Panc1 (cell line): Measurements from ENCODE around the gene CKLF. TPM values are rescaled to one million over a fixed set of nuclear protein-coding genes. Genes with fewer than 3 reads are reported as not detected.

Experiments
- ATAC-seq: fragments of 200-7000 bp; cut with Tn5 transposase; 2 replicates; pipeline ENCODE4 v1.9.1; 2020; ENCODE audit warnings: mild to moderate bottlenecking, moderate library complexity
- BruUV-seq: library from RNA; stranded (reverse); fragments of 400-500 nt; replicated peaks from 2 replicates; lab custom pipeline; 2021; lab: Mats Ljungman, UMichigan
- CTCF ChIA-PET: fragments of 300-600 bp; sonication (Branson Sonifier 250); formaldehyde crosslinking; loops from one replicate; lab custom pipeline; 2022; ENCODE audit warnings: antibody characterized with exemption; lab: Charles Lee
- POLR2A ChIA-PET: fragments of 300-600 bp; sonication (Branson Sonifier 250); formaldehyde crosslinking; loops from one replicate; lab custom pipeline; 2022; ENCODE audit warnings: antibody characterized with exemption; lab: Charles Lee
- DNase-seq: peaks from one replicate; pipeline ENCODE4 v3.0.0-alpha.2; 2010; ENCODE audit warnings: low read depth, low spot score
- H3K27ac ChIP-seq: 2 replicates; pipeline ENCODE4 v1.5.1; 2011; ENCODE audit warnings: mild to moderate bottlenecking, low read length, inconsistent platforms
- H3K27me3 ChIP-seq: fragments of 200-500 bp; sonication (Bioruptor generic); 2 replicates; pipeline ENCODE4 v1.6.0; 2014; ENCODE audit warnings: low read length, inconsistent platforms; ENCODE audit not compliant: control insufficient read depth, insufficient read depth
- H3K36me3 ChIP-seq: fragments of 200-500 bp; sonication (Bioruptor generic); 2 replicates; pipeline ENCODE4 v1.5.1; 2014; ENCODE audit warnings: inconsistent platforms, mild to moderate bottlenecking, low read length, moderate library complexity; ENCODE audit not compliant: control insufficient read depth, insufficient read depth
- H3K4me1 ChIP-seq: 2 replicates; pipeline ENCODE4 v1.5.1; 2011; ENCODE audit warnings: inconsistent platforms, mild to moderate bottlenecking, low read length, moderate library complexity; ENCODE audit not compliant: control insufficient read depth, insufficient read depth
- H3K4me3 ChIP-seq, 2 experiments: 2 replicates each; pipeline ENCODE4 v1.5.1; 2011 to 2012; ENCODE audit warnings: low read depth in 2 of 2, low read length in 2 of 2, mild to moderate bottlenecking in 2 of 2, inconsistent platforms in 1 of 2, moderate library complexity in 1 of 2
- H3K9me3 ChIP-seq: fragments of 200-500 bp; sonication (Bioruptor generic); 2 replicates; pipeline ENCODE4 v1.5.1; 2014; ENCODE audit warnings: low read depth, mild to moderate bottlenecking, inconsistent platforms, low read length, moderate library complexity; ENCODE audit not compliant: control insufficient read depth, insufficient read depth
- POLR2AphosphoS5 ChIP-seq: IDR thresholded peaks from 2 replicates; pipeline ENCODE4 v1.6.1; 2012; ENCODE audit warnings: mild to moderate bottlenecking, low read depth, low read length, moderate library complexity
- SIN3A ChIP-seq: IDR thresholded peaks from 2 replicates; pipeline ENCODE4 v1.6.1; 2012; ENCODE audit warnings: low read depth, mild to moderate bottlenecking, low read length, moderate library complexity, borderline replicate concordance; ENCODE audit not compliant: insufficient read depth
- TCF7L2 ChIP-seq: IDR thresholded peaks from 2 replicates; pipeline ENCODE4 v1.6.1; 2011; ENCODE audit warnings: mild to moderate bottlenecking, low read depth, low read length, inconsistent platforms
- in situ Hi-C: cut with HindIII; loops from 2 replicates; pipeline ENCODE4 v1.10.0; 2016; ENCODE audit warnings: low sequenced_read_pairs, low pct_unique_long_range_greater_than_20kb
- intact Hi-C: fragments of 100-400 bp; cut with micrococcal nuclease; formaldehyde crosslinking; loops from one replicate; pipeline ENCODE4 v1.10.0; 2022; ENCODE audit not compliant: unreplicated experiment
- total RNA-seq: library from RNA; stranded (reverse); gene quantifications from one replicate; pipeline ENCODE4 v1.2.1, GENCODE V29; 2021; ENCODE audit not compliant: unreplicated experiment
- TF ChIP-seq, protein P1 (sequence below): fragments of 450-650 bp; IDR thresholded peaks from 2 replicates; pipeline ENCODE4 v1.5.1; 2017; ENCODE audit warnings: mild to moderate bottlenecking
- TF ChIP-seq, protein P2 (sequence below), 2 experiments: IDR thresholded peaks; 2 replicates each; pipeline ENCODE4 v1.6.1; 2011 to 2012; ENCODE audit warnings: low read depth in 2 of 2, control low read depth in 1 of 2, low read length in 1 of 2, mild to moderate bottlenecking in 1 of 2, moderate library complexity in 1 of 2; ENCODE audit not compliant: insufficient read depth in 1 of 2

The CKLF gene
- total RNA-seq, 1 experiment from 2014 or later, result 88.1 TPM

DNA sequence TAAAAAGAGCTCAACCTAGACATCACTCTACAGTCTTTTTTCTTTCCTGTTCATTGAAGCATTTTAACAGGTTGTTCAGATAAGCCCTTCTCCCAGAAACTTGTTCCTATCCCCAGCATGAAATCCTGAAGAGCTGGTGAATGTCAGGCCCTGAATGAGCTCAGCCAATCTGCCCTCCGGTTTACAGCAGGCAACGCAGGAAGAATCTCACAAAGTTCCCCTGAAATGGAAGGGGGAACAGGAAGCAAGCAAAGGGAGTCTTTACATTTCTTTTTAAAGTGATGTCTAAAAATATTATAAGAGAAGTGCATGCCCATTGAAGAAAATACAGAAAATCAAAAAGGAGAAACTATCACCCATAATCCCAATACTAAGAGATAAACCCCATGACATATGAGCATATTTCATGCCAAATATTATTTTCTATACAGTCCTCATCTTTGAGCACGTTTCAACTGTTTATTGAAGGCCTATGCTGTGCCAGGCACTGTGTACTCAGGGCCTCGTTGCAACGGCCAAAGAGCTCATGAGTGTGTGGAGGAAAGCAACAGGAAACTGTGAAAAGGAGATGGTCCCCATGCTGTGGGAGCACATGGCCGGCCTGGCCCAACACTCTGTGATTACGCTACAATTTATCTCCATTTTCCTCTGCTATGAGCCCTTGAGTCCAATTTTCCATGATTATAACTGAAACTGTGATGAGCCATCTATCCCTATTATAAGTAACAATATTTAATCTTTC lies 8.2 kb upstream of the CKLF start:
- in situ Hi-C loops, result no loop called here

DNA sequence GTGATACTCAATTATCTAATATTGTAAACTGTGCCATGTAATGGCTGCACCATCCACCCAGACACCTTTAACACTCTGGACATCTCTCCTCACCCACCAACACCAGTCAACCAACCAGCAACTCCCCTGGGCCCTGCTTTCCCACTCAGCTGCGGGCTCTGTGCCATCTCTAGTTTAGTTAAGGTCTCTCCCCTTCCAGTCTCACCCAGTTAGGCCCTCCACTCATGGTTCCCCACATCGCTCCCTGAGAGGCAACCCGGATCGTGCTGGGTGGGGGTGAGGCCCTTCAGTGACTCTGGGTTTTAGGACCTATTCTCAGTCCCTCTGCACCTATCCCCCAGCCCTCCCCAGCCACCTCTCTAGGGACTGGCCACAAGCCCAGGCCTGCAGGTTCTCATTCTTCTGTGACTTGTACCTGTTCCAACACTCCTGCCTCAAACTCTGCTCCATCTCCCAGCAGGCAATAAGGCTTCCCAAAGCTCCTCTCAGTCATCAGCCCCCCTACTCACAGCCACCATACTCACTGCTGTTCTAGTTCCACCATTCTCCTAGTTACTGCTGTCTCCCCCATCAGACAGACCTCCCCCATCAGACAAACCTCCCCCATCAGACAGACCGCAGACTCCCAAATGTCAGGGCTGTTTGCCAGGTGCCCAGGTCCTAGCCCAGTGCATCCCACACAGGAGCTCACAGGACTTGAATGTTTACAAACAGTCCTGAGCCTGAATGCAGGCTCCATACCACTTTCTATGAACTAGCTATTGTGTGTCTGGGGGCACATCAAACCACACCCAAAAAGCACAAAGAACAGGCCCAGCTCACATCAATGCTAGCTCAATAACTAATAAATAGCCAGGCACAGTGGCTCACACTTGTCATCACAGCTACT lies 5.0 kb upstream of the CKLF start:
- H3K27ac ChIP-seq, result no peak overlapping the region
- H3K36me3 ChIP-seq, result no peaks in the 10 kb centered on the region
- intact Hi-C loops (no loop called here), in situ Hi-C loops (no loop called here)
- no peaks in the 10 kb centered on the region for H3K9me3 ChIP-seq
- ChIA-PET POLR2A (no interaction called here), CTCF (no interaction called here)
- no peak overlapping the region for H3K4me3 ChIP-seq
- ATAC-seq (no peak), DNase-seq (no peak)
- peaks cover 28% of the 10 kb centered on the region for H3K4me1 ChIP-seq
- no TSS peak for BruUV-seq
- TF ChIP-seq SIN3A, result no peak
- TF ChIP-seq, protein P1, sequence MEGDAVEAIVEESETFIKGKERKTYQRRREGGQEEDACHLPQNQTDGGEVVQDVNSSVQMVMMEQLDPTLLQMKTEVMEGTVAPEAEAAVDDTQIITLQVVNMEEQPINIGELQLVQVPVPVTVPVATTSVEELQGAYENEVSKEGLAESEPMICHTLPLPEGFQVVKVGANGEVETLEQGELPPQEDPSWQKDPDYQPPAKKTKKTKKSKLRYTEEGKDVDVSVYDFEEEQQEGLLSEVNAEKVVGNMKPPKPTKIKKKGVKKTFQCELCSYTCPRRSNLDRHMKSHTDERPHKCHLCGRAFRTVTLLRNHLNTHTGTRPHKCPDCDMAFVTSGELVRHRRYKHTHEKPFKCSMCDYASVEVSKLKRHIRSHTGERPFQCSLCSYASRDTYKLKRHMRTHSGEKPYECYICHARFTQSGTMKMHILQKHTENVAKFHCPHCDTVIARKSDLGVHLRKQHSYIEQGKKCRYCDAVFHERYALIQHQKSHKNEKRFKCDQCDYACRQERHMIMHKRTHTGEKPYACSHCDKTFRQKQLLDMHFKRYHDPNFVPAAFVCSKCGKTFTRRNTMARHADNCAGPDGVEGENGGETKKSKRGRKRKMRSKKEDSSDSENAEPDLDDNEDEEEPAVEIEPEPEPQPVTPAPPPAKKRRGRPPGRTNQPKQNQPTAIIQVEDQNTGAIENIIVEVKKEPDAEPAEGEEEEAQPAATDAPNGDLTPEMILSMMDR, result no peak
- TF ChIP-seq, protein P2, sequence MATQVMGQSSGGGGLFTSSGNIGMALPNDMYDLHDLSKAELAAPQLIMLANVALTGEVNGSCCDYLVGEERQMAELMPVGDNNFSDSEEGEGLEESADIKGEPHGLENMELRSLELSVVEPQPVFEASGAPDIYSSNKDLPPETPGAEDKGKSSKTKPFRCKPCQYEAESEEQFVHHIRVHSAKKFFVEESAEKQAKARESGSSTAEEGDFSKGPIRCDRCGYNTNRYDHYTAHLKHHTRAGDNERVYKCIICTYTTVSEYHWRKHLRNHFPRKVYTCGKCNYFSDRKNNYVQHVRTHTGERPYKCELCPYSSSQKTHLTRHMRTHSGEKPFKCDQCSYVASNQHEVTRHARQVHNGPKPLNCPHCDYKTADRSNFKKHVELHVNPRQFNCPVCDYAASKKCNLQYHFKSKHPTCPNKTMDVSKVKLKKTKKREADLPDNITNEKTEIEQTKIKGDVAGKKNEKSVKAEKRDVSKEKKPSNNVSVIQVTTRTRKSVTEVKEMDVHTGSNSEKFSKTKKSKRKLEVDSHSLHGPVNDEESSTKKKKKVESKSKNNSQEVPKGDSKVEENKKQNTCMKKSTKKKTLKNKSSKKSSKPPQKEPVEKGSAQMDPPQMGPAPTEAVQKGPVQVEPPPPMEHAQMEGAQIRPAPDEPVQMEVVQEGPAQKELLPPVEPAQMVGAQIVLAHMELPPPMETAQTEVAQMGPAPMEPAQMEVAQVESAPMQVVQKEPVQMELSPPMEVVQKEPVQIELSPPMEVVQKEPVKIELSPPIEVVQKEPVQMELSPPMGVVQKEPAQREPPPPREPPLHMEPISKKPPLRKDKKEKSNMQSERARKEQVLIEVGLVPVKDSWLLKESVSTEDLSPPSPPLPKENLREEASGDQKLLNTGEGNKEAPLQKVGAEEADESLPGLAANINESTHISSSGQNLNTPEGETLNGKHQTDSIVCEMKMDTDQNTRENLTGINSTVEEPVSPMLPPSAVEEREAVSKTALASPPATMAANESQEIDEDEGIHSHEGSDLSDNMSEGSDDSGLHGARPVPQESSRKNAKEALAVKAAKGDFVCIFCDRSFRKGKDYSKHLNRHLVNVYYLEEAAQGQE (IDR thresholded peaks at IDR 0.05; ENCODE audit: insufficient read depth in 1 of 2, low read depth in 2 of 2, low read length in 1 of 2), result no peak
- TF ChIP-seq TCF7L2, result no peak
- no peak for TF ChIP-seq POLR2AphosphoS5
- H3K27me3 ChIP-seq, result no peaks in the 10 kb centered on the region

More for the DNA sequence above, 8.2 kb upstream of the CKLF start:
- POLR2A ChIA-PET, result no interaction called here
- ATAC-seq (no peak), DNase-seq (no peak)
- H3K27me3 ChIP-seq, result no peaks in the 10 kb centered on the region
- intact Hi-C loops, result no loop called here
- H3K4me3 ChIP-seq, result no peak overlapping the region
- CTCF ChIA-PET, result no interaction called here
- BruUV-seq, result no TSS peak
- no peak overlapping the region for H3K27ac ChIP-seq
- no peaks in the 10 kb centered on the region for H3K36me3 ChIP-seq
- H3K4me1 ChIP-seq, result peaks cover 12% of the 10 kb centered on the region
- TF ChIP-seq POLR2AphosphoS5, result no peak
- no peak for TF ChIP-seq SIN3A
- TF ChIP-seq, protein P2 (IDR thresholded peaks at IDR 0.05; ENCODE audit: insufficient read depth in 1 of 2, low read depth in 2 of 2, low read length in 1 of 2), result no peak
- TF ChIP-seq TCF7L2, result no peak
- TF ChIP-seq, protein P1, result no peak
- no peaks in the 10 kb centered on the region for H3K9me3 ChIP-seq
